RWPE2 (cell line): ENCODE data around the gene ACIN1.

Source experiments
- ATAC-seq: fragments of 200-7000 bp; cut with Tn5 transposase; 3 replicates; pipeline ENCODE4 v1.9.1; 2021; ENCODE audit warnings: low read depth
- DNase-seq: peaks from one replicate; pipeline ENCODE4 v3.0.0-alpha.2; 2020; ENCODE audit warnings: low spot score
- H3K27ac ChIP-seq: fragments of 450-650 bp; 2 replicates; pipeline ENCODE4 v1.5.1; 2017; ENCODE audit warnings: mild to moderate bottlenecking; ENCODE audit not compliant: poor library complexity, severe bottlenecking
- H3K27me3 ChIP-seq: fragments of 250-450 bp; sonication (Bioruptor Pico); 2 replicates; pipeline ENCODE4 v1.5.1; 2021; ENCODE audit warnings: mild to moderate bottlenecking, moderate library complexity; ENCODE audit not compliant: insufficient read depth, poor library complexity, severe bottlenecking
- H3K36me3 ChIP-seq: fragments of 250-450 bp; sonication (Bioruptor Pico); 2 replicates; pipeline ENCODE4 v1.5.1; 2020; ENCODE audit warnings: low read depth, mild to moderate bottlenecking, moderate library complexity
- H3K4me1 ChIP-seq: fragments of 250-450 bp; sonication (Bioruptor Pico); 2 replicates; pipeline ENCODE4 v1.5.1; 2021; ENCODE audit warnings: mild to moderate bottlenecking, moderate library complexity; ENCODE audit not compliant: insufficient read depth, poor library complexity, severe bottlenecking
- H3K4me3 ChIP-seq: fragments of 250-450 bp; sonication (Bioruptor Pico); 2 replicates; pipeline ENCODE4 v1.5.1; 2021; ENCODE audit warnings: mild to moderate bottlenecking, moderate library complexity; ENCODE audit not compliant: severe bottlenecking
- H3K9me3 ChIP-seq: fragments of 250-450 bp; sonication (Bioruptor Pico); 2 replicates; pipeline ENCODE4 v1.5.1; 2021; ENCODE audit warnings: mild to moderate bottlenecking, moderate library complexity; ENCODE audit not compliant: severe bottlenecking
- CTCF ChIP-seq: fragments of 450-650 bp; IDR thresholded peaks from one replicate; pipeline ENCODE4 v1.5.1; 2017; ENCODE audit warnings: mild to moderate bottlenecking, moderate library complexity; ENCODE audit not compliant: poor library complexity, severe bottlenecking

The ACIN1 gene

GRCh38 chr14:23054000-23054811, 40.7 kb downstream of the ACIN1 start:
- H3K36me3 ChIP-seq, result peaks cover 10% of the 10 kb centered on the region
- peak; percentile 68 for DNase-seq
- no peak overlapping the region for H3K4me3 ChIP-seq
- no peaks in the 10 kb centered on the region for H3K4me1 ChIP-seq
- no peak for TF ChIP-seq CTCF
- no peak overlapping the region for H3K27ac ChIP-seq
- no peaks in the 10 kb centered on the region for H3K9me3 ChIP-seq
- no peaks in the 10 kb centered on the region for H3K27me3 ChIP-seq
- no peak for ATAC-seq

DNA sequence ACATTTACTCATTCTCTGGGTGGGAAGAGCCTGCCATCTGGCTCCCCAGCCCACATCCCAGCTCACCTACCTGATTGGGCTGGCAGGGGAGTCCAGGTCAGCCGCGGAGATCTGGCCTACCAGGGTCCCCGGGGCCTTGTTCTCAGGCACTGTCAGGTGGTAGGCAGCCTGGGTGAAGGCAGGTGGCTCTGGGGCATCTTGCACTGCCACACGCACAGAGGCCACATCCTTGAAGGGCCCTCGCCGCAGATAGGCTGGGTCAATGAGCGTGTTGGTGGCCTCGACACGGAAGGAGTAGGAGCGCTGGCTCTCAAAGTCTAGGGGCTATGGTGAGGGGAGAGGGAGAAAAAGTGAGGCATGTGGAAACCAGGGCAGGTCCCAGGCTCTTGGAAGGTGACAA, 41.5 kb downstream of the ACIN1 start:
- Histone ChIP-seq H3K27me3 (no peaks in the 10 kb centered on the region), H3K36me3 (peaks cover 3% of the 10 kb centered on the region), H3K9me3 (no peaks in the 10 kb centered on the region), H3K4me1 (no peaks in the 10 kb centered on the region), H3K27ac (no peak overlapping the region), H3K4me3 (no peak overlapping the region)
- peak; percentile 60 for DNase-seq
- no peak for TF ChIP-seq CTCF
- ATAC-seq, result no peak

GRCh38 chr14:23052671-23053070, 42.3 kb downstream of the ACIN1 start:
- ATAC-seq (no peak), DNase-seq (no peak)
- H3K27ac ChIP-seq, result no peak overlapping the region
- no peaks in the 10 kb centered on the region for H3K27me3 ChIP-seq
- no peak overlapping the region for H3K4me3 ChIP-seq
- no peaks in the 10 kb centered on the region for H3K9me3 ChIP-seq
- TF ChIP-seq CTCF, result no peak
- no peaks in the 10 kb centered on the region for H3K36me3 ChIP-seq
- H3K4me1 ChIP-seq, result no peaks in the 10 kb centered on the region

DNA sequence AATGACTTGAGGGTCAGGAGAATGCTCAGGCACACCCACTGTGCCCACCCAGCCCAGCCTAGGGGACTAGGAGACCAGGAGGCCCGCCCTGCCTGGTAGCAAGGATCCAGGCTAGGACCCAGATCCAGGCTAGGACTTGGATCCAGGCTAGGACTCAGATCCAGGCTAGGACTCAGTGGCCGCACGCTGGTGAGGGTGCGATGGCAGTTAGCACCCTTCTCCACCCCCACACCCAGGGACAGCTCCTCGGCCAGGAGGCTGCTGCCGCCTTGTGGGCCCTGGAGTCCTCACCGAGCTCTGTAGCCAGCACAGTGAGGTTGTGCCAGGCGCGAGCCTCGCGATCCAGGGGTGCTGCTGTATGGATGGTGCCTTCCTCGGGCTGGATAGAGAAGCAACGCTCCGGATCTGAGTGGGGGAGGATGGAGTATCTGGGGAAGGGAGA, 42.7 kb downstream of the ACIN1 start:
- Histone ChIP-seq H3K27ac (no peak overlapping the region), H3K27me3 (no peaks in the 10 kb centered on the region), H3K4me1 (no peaks in the 10 kb centered on the region), H3K4me3 (no peak overlapping the region), H3K9me3 (no peaks in the 10 kb centered on the region), H3K36me3 (no peaks in the 10 kb centered on the region)
- no peak for ATAC-seq
- DNase-seq, result peak; percentile 66
- peak; percentile 15 for TF ChIP-seq CTCF
